Measurements from ENCODE around the gene SMIM22. TPM values are rescaled to one million over a fixed set of nuclear protein-coding genes. Genes with fewer than 3 reads are reported as not detected.

Gene SMIM22
- total RNA-seq, 1 donor from 2014 or later, result not detected

DNA sequence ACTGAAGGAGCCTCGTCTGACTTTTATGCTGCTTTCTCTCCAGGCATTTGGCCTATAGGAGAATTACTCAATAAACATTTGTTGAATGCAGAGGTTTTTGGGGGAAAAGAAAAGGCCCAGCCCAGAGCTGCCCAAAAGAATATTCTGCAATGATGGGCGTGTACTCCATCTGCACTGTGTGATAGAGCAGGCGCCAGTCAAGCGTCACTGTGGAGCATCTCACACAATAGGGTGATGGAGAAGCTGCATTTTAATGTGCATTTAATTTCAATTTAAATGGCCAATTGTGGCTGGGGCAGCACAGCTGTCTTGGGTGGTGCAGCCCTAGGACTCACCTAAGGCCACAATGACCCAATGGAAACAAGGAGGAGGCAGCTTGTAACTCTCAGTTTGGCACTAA, 31.4 kb downstream of the SMIM22 start:
- no peak for DNase-seq

DNA sequence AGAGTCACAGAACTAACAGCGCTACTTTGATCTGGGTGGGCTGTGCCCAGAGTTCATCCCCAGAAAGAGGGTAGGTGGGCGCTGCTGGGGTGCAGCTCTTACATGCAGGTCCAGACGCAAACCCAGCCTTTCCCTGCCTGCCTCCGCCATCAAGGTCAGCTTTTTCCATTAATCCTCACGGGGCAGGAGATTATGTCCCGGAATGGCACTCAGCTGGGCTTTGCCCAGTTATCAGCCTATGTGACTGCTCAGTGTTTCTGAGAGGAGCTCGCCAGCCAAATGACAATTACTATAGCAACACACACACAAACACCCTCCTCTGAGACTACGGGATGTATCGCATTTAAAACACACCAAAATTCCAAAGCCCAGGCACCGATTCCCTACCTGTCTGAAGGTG, 31.8 kb downstream of the SMIM22 start:
- DNase-seq, result no peak

DNA sequence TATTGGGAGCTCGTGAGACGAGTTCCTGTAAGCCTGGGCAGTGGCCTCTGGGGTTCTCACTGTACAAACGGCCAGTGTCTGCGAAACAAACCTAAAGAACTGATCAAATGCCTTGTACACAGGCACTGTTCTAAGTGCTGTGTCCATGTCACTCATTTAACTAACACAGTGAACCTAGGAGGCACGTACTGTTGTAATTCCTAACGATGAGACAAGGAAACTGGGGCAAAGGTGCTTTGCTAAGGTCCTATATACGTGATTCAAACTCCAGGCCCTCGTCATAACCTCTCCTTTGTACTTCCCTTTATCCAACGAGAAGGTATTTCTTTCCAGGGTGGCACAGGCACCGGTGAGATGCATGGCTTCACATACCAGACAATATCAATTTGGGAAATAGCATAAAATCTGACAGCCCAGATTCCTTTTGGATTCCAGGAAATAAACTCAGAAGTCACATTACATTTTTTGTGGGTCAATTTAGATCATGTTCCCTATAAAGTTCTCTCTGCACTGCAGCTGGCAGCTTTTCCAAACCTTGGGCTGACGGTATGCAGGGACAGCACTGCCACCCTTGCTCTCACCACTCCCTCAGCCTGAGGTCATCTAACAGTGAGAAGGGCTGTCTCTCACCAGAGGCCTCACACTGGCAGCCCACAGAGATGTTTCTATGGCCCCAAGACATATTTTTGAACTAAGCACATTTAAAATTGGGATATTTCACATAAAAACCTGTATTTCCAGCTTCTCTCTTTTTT, 33.6 kb downstream of the SMIM22 start:
- no peak for DNase-seq

DNA sequence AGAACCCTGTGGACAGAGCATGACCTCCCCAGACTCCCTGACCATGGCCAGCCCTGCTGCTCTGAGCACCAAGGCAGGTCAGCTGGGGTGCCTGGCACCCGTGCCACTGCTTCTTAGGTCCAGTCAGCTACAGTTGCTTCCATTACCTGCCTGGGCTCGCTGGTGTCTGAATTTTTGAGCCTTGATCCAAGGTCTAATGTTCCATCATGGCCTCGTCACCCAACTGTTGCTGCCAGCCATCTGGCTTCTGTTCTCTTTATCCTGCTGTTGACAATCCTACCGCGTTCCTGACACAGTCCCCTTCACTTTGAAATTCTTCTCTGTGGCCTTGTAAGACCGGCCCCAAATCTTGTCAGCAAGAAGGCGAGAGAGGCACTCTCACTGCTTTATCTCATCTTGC, 35.2 kb downstream of the SMIM22 start:
- no peak for DNase-seq

DNA sequence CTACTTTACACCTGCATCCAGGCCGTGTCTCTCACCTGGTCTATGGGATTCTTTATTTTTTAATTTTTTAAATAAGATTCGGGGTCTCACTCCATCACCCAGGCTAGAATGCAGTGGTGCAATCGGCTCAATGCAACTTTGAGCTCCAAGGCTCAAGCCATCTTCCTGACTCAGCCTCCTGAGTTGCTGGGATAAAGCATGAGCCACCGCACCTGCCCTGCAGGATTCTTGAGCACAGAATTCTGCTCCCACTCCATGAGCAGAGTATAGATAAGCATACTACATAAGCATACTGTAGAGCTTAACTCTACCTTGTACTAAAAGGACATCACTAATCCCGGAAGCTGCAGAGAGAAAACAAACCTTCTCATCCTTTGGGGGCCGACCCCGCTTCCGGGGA, 36.4 kb downstream of the SMIM22 start:
- DNase-seq, result no peak

DNA sequence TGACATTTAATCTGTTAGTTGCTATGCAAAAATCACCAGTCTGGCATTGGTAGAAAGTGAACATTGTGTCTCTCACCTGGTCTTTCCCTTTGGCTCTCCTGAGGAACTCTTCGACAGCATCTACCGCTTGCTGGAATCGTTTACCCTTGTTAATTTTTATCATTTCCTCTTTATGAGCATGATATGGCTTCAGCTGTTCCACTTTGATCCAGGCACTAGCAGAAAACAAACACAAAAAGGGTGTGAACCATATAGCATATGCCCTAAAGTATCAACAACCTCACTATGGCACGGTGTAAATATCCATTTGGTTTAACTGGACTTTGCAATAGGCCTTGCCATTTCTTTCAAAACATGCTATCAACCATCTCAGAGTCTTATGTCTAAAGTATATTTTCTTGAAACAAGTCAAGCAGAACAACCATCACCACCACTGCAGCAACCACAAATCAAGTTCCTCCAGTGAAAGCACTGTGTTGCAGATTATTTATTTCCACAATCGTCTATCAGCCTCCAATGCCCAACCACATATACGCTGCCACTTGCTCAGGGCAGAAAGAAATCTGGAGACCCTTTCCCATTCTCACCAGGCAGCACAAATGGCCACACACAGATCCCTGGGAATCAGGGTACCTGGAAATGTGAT, 37.7 kb downstream of the SMIM22 start:
- DNase-seq, result no peak

DNA sequence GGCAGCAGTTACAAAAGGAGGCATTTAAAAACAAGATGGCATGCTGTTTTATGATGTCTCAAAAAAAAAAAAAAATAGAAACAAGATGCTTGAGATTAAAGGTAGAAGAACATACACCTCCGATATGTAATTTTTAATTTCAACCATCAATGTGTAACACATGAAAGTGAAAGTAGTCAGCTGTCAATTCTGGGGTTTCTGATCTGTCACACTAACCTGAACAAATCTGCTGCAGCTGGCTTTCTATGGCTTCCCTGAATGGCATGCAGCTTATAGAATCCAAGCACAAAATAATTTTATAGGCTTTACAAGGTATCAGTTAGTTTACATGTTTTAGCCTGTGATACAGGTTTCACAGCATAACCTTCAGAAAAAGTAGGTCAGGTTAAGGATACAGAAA, 38.4 kb downstream of the SMIM22 start:
- no peak for DNase-seq

DNA sequence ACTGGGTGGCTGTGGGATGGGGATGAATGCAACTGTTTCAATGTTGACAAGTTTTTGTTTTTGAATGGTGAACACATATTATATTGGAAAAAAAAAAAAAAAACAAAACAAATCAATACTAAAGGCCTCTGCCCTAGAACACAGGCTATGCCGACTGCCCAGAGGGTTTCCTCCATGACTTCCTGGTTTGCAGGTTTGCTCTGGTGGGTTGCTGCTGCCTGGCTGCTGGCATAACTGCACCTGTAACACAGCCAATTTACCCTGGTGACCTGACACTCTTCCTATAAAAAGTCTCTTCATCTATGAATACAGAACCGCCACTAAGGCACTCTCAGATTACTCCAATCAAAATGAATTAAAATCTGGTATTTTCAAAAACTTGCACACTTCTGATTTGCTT, 41.6 kb downstream of the SMIM22 start:
- no peak for DNase-seq

DNA sequence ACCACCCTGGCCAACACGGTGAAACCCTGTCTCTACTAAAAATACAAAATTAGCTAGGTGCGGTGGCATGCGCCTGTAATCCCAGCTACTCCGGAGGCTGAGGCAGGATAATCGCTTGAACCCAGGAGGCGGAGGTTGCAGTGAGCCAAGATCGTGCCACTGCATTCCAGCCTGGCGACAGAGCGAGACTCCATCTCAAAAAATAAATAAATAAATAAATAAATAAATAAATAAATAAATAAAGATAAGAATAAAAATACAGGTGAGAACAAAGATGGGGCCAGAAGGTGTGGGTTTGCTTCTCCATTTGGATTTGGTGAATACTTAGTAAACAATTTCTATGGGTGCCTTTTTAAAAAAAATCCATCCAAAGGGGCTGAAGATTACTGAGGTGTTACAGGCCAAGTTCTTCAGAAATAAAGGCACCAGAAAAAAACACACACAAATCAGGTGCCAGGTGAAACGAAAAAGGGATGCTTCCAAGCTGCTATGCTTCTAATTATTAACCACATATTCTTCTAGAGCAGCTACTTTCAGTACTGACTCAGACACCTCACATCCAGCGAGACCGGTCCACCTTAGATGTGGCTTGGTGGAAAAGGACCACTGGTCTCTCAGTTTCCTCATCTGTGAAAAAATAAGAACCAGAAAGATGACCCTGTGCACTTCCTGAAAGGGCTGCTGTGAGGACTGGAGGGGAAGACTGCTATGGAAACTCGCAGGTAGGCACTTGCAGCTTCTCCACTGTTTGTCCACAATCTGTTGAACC, 42.7 kb downstream of the SMIM22 start:
- DNase-seq, result no peak

DNA sequence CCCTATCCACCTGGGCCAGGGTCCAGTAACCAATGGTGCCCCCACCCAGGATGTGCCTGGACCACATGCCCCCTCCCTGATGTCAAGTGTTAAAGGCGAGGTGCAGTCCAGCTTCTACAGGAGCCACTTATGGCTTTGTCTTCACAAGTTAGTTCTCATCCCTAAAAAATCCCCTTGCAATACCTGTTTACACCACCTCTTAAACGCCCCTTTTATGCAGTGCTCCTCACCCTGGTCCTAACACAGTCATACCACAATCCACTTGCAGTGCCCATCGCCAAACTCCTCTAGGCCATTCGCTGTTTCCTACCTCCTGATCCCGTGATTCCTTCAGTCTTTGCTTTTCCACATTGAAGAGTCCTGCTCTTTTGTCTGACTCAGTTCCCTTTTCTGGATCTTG, 44.8 kb downstream of the SMIM22 start:
- peak; percentile 33 for DNase-seq

DNA sequence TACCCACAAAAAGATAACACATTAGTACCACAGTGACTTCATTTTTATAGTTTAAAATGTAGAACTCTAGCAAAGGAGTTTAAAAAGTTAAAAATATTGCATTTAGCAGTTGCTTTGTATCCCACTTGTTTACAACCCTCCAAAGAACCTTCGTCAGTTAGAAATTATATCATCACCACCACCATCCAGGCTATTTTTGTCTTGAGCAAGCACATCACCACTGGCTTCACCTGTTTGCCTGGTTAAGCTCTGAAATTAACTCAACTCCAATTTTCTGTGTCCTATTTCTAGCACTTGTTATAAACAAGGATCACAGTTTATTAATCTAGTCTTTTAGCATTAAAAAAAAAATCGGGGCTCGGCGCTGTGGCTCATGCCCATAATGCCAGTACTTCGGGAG, 45.8 kb downstream of the SMIM22 start:
- DNase-seq, result no peak

Other genes with a start within 250 kb of the SMIM22 start
- gene C16orf96, start 239.0 kb upstream of the SMIM22 start, total RNA-seq, result not detected in 2 replicates
- 5.9 and 13.4 TPM in 2 replicates for gene UBALD1, start 180.5 kb upstream of the SMIM22 start, total RNA-seq
- 29.3 and 46.0 TPM in 2 replicates for gene MGRN1, start 170.5 kb upstream of the SMIM22 start, total RNA-seq
- gene NUDT16L1, start 101.8 kb upstream of the SMIM22 start, total RNA-seq, result 34.4 and 39.0 TPM in 2 replicates
- gene ANKS3, start 61.1 kb upstream of the SMIM22 start, total RNA-seq, result 14.8 and 29.3 TPM in 2 replicates
- 0.70 and 1.7 TPM in 2 replicates for gene DNAAF8, start 60.8 kb upstream of the SMIM22 start, total RNA-seq
- gene ZNF500, start 28.2 kb upstream of the SMIM22 start, total RNA-seq, result 9.7 and 10.9 TPM in 2 replicates
- gene SEPTIN12, start 7.0 kb upstream of the SMIM22 start, total RNA-seq, result not detected in 2 replicates
- 22.5 and 22.8 TPM in 2 replicates for gene ROGDI, start 7.3 kb downstream of the SMIM22 start, total RNA-seq
- 85.6 and 103 TPM in 2 replicates for gene GLYR1, start 51.9 kb downstream of the SMIM22 start, total RNA-seq
- gene UBN1, start 52.1 kb downstream of the SMIM22 start, total RNA-seq, result 30.1 and 44.6 TPM in 2 replicates
- gene PPL, start 141.8 kb downstream of the SMIM22 start, total RNA-seq, result 3.6 and 7.0 TPM in 2 replicates
- gene SEC14L5, start 163.0 kb downstream of the SMIM22 start, total RNA-seq, result 0.14 TPM in 1 of 2 replicates, not detected in the other
- gene NAGPA, start 238.6 kb downstream of the SMIM22 start, total RNA-seq, result 34.8 and 35.9 TPM in 2 replicates